SHP77 treated with DMSO at 0.1 percent for 48 hours (cell line): ENCODE data around the gene RIMBP2.

Experiments used
- DNase-seq: peaks from one replicate; lab custom pipeline; 2025; lab: John Stamatoyannopoulos, UW

RIMBP2 gene

GRCh38 chr12:130628304-130628703 lies 87.8 kb downstream of the RIMBP2 start:
- no peak for DNase-seq

GRCh38 chr12:130627175-130627574 lies 88.9 kb downstream of the RIMBP2 start:
- DNase-seq, result no peak

GRCh38 chr12:130626601-130627000 lies 89.5 kb downstream of the RIMBP2 start:
- no peak for DNase-seq

GRCh38 chr12:130625201-130625600 lies 90.9 kb downstream of the RIMBP2 start:
- DNase-seq, result no peak

GRCh38 chr12:130622803-130623202 lies 93.3 kb downstream of the RIMBP2 start:
- no peak for DNase-seq

- DNase-seq, result no peak
Measured at GRCh38 chr12:130621696-130622298, 94.3 kb downstream of the RIMBP2 start.

GRCh38 chr12:130620756-130621155 lies 95.3 kb downstream of the RIMBP2 start:
- DNase-seq, result no peak

GRCh38 chr12:130620281-130620680 lies 95.8 kb downstream of the RIMBP2 start:
- DNase-seq, result no peak

- no peak for DNase-seq
Measured at GRCh38 chr12:130619385-130620001, 96.6 kb downstream of the RIMBP2 start.

- DNase-seq, result no peak
Measured at GRCh38 chr12:130617219-130617618, 98.9 kb downstream of the RIMBP2 start.

GRCh38 chr12:130615861-130616345 lies 100.2 kb downstream of the RIMBP2 start:
- no peak for DNase-seq

GRCh38 chr12:130614530-130614905 lies 101.6 kb downstream of the RIMBP2 start:
- no peak for DNase-seq

GRCh38 chr12:130613831-130614529 lies 102.1 kb downstream of the RIMBP2 start:
- DNase-seq, result no peak

- DNase-seq, result no peak
Measured at GRCh38 chr12:130613131-130613530, 103.0 kb downstream of the RIMBP2 start.

GRCh38 chr12:130611026-130611905 lies 104.8 kb downstream of the RIMBP2 start:
- no peak for DNase-seq

- DNase-seq, result no peak
Measured at GRCh38 chr12:130609966-130610365, 106.1 kb downstream of the RIMBP2 start.

- DNase-seq, result no peak
Measured at GRCh38 chr12:130608831-130609230, 107.3 kb downstream of the RIMBP2 start.

GRCh38 chr12:130608132-130608531 lies 108.0 kb downstream of the RIMBP2 start:
- no peak for DNase-seq

GRCh38 chr12:130606231-130606630 lies 109.9 kb downstream of the RIMBP2 start:
- no peak for DNase-seq

GRCh38 chr12:130603396-130603965 lies 112.6 kb downstream of the RIMBP2 start:
- no peak for DNase-seq

- no peak for DNase-seq
Measured at GRCh38 chr12:130602251-130602650, 113.8 kb downstream of the RIMBP2 start.

GRCh38 chr12:130601327-130601726 lies 114.8 kb downstream of the RIMBP2 start:
- no peak for DNase-seq
